ENCODE measurements around the gene MAMLD1.

Gene MAMLD1

DNA sequence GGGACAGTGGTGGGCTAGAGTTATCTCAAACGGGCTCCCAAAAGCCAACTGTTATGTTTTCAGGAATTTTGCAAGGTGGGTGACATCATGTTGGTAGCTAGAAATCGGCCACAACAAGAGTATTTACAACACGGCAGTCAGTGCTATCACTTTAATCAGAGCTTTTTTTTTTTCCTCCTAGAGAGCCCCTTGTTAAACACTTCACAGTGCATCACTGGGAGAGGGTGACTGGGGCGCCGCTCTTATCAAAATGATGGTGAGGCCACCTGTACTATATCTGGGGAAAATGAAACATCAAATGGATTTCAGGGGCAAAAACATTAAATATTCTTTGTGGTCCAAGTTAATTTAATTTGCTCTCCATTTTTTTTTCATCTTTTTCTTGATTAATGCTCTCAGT lies 44.9 kb downstream of the MAMLD1 start:
- H3K4me3 ChIP-seq (replicated peaks; ENCODE audit: low read depth, low read length): no peak overlapping the region
- no peaks in the 10 kb centered on the region for H3K27me3 ChIP-seq (replicated peaks; ENCODE audit: control insufficient read depth, insufficient read depth, low read length)

DNA sequence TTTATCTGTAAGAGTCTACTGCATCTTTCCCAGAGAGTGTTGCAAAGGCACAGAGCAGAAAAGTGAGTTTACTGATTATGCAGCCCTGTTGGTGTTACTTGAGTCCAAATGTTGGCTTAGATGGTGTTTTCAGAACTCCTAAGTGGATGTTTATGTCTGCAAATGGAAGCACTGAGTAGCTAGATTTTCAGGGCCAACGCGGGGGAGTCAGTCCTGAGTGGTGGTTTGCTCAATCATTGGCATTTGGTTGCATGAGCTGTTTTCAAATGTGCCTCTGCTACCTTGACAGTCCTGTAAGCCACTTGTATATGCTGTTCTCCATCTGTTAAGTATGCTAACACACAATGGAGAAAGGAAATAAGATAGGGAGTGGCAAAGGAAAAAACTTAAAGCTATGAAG lies 45.4 kb downstream of the MAMLD1 start:
- no peak for DNase-seq (ENCODE audit: extremely low read depth, insufficient read length)

More for the DNA sequence above, 44.9 kb downstream of the MAMLD1 start:
- H3K36me3 ChIP-seq (ENCODE audit: control insufficient read depth, insufficient read depth, low read length): no peaks in the 10 kb centered on the region
- DNase-seq (ENCODE audit: extremely low read depth, insufficient read length): no peak
- TF ChIP-seq, protein P1, sequence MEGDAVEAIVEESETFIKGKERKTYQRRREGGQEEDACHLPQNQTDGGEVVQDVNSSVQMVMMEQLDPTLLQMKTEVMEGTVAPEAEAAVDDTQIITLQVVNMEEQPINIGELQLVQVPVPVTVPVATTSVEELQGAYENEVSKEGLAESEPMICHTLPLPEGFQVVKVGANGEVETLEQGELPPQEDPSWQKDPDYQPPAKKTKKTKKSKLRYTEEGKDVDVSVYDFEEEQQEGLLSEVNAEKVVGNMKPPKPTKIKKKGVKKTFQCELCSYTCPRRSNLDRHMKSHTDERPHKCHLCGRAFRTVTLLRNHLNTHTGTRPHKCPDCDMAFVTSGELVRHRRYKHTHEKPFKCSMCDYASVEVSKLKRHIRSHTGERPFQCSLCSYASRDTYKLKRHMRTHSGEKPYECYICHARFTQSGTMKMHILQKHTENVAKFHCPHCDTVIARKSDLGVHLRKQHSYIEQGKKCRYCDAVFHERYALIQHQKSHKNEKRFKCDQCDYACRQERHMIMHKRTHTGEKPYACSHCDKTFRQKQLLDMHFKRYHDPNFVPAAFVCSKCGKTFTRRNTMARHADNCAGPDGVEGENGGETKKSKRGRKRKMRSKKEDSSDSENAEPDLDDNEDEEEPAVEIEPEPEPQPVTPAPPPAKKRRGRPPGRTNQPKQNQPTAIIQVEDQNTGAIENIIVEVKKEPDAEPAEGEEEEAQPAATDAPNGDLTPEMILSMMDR (IDR thresholded peaks at IDR 0.05; ENCODE audit: insufficient read depth, low read length, poor library complexity, severe bottlenecking): no peak

DNA sequence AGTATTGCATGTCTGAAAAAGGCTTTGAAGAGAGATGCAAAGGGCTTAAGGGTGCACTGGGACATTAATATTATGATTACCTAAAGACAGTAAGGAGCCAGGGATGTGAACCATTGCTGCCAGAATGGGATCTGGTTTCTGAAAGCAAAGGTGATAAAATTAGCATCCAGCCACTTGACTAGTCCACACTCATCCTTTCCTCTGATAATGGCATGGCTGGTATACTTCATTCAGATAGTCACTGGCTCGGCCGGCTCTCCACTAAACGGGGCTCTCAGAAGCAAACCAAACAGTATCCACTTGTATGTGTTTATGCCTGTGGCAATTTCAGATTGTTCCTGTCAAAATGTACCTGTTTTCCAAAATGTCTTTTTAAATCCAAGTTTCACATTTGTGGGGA lies 46.4 kb downstream of the MAMLD1 start:
- DNase-seq (ENCODE audit: extremely low read depth, insufficient read length): no peak
- no peaks in the 10 kb centered on the region for H3K36me3 ChIP-seq (ENCODE audit: control insufficient read depth, insufficient read depth, low read length)

More for the DNA sequence above, 45.4 kb downstream of the MAMLD1 start:
- Histone ChIP-seq H3K27me3 (replicated peaks; ENCODE audit: control insufficient read depth, insufficient read depth, low read length) (no peaks in the 10 kb centered on the region), H3K36me3 (ENCODE audit: control insufficient read depth, insufficient read depth, low read length) (no peaks in the 10 kb centered on the region), H3K4me3 (replicated peaks; ENCODE audit: low read depth, low read length) (no peak overlapping the region)
- TF ChIP-seq, protein P1 (IDR thresholded peaks at IDR 0.05; ENCODE audit: insufficient read depth, low read length, poor library complexity, severe bottlenecking): no peak

DNA sequence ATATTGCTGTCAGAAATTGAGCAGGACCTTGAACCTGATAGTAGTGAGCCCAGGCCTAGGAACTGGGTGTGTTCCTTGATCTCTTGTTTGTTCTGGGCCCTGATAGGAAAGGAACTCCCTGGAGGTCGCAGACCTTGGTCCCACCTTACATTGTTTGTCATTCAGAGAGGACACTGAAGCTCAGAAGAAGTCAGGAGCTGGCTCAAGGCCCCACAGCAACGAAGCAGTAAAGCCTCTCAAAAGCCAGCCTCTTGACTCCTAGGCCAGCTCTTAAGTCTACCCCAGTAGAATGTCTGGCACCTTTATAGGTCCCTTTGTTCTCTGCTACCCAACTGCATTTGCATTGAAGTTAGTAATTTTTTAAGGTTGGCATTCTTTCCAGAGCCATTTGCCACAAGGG lies 46.8 kb downstream of the MAMLD1 start:
- Histone ChIP-seq H3K4me3 (replicated peaks; ENCODE audit: low read depth, low read length) (no peak overlapping the region), H3K27me3 (replicated peaks; ENCODE audit: control insufficient read depth, insufficient read depth, low read length) (no peaks in the 10 kb centered on the region), H3K36me3 (ENCODE audit: control insufficient read depth, insufficient read depth, low read length) (no peaks in the 10 kb centered on the region)
- TF ChIP-seq, protein P1 (IDR thresholded peaks at IDR 0.05; ENCODE audit: insufficient read depth, low read length, poor library complexity, severe bottlenecking): no peak
- DNase-seq (ENCODE audit: extremely low read depth, insufficient read length): no peak

More for the DNA sequence above, 46.4 kb downstream of the MAMLD1 start:
- Histone ChIP-seq H3K4me3 (replicated peaks; ENCODE audit: low read depth, low read length) (no peak overlapping the region), H3K27me3 (replicated peaks; ENCODE audit: control insufficient read depth, insufficient read depth, low read length) (no peaks in the 10 kb centered on the region)
- TF ChIP-seq, protein P1 (IDR thresholded peaks at IDR 0.05; ENCODE audit: insufficient read depth, low read length, poor library complexity, severe bottlenecking): no peak

DNA sequence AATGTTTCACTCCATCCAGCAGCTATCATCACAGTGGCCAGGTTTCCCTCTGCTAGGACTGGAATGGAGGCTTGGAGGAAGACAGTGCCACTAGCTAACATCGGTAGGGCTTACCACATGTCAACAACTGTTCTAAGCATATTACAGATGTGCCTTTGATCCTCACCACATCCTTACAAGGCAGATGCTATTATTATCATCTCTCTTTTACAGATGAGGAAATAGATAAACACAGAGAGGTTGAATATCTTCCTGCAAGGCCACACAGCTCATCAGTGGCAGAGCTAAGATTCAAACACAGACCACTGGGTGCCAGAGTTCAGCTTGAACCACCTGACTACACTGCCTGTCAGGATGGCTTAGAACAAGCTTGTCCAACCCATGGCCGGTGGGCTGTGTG lies 47.4 kb downstream of the MAMLD1 start:
- TF ChIP-seq, protein P1 (IDR thresholded peaks at IDR 0.05; ENCODE audit: insufficient read depth, low read length, poor library complexity, severe bottlenecking): no peak
- Histone ChIP-seq H3K27me3 (replicated peaks; ENCODE audit: control insufficient read depth, insufficient read depth, low read length) (no peaks in the 10 kb centered on the region), H3K4me3 (replicated peaks; ENCODE audit: low read depth, low read length) (no peak overlapping the region), H3K36me3 (ENCODE audit: control insufficient read depth, insufficient read depth, low read length) (no peaks in the 10 kb centered on the region)
- DNase-seq (ENCODE audit: extremely low read depth, insufficient read length): no peak

DNA sequence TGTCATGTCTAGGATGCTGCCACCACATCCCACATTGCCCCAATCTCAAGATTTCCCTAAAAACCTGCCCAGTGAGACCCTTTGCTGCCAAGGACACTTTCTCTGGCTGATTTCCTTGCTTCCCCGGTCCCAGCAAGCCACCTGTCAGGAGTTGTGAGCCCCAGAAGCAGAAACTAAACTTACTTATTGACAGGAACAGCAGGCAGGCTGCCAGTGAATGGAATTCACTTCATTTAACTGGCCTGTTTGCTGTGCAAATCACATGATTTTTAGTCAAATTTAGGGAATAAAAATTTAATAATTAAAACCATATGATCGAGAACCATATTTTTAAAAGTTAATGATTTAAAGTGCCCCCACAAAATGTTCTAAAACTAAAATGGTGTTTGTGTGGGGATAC lies 48.5 kb downstream of the MAMLD1 start:
- TF ChIP-seq, protein P1 (IDR thresholded peaks at IDR 0.05; ENCODE audit: insufficient read depth, low read length, poor library complexity, severe bottlenecking): no peak
- Histone ChIP-seq H3K4me3 (replicated peaks; ENCODE audit: low read depth, low read length) (no peak overlapping the region), H3K36me3 (ENCODE audit: control insufficient read depth, insufficient read depth, low read length) (no peaks in the 10 kb centered on the region), H3K27me3 (replicated peaks; ENCODE audit: control insufficient read depth, insufficient read depth, low read length) (no peaks in the 10 kb centered on the region)
- DNase-seq (ENCODE audit: extremely low read depth, insufficient read length): no peak
